Panc1 (cell line): Measurements from ENCODE around the gene NR0B2. TPM values are rescaled to one million over a fixed set of nuclear protein-coding genes. Genes with fewer than 3 reads are reported as not detected.
A peak's percentile ranks its signal among the peaks of the same experiment; 100 is the strongest.

Source experiments
- ATAC-seq: fragments of 200-7000 bp; cut with Tn5 transposase; 2 replicates; pipeline ENCODE4 v1.9.1; 2020; ENCODE audit warnings: mild to moderate bottlenecking, moderate library complexity
- BruUV-seq: library from RNA; stranded (reverse); fragments of 400-500 nt; replicated peaks from 2 replicates; lab custom pipeline; 2021; lab: Mats Ljungman, UMichigan
- CTCF ChIA-PET: fragments of 300-600 bp; sonication (Branson Sonifier 250); formaldehyde crosslinking; loops from one replicate; lab custom pipeline; 2022; ENCODE audit warnings: antibody characterized with exemption; lab: Charles Lee
- POLR2A ChIA-PET: fragments of 300-600 bp; sonication (Branson Sonifier 250); formaldehyde crosslinking; loops from one replicate; lab custom pipeline; 2022; ENCODE audit warnings: antibody characterized with exemption; lab: Charles Lee
- DNase-seq: peaks from one replicate; pipeline ENCODE4 v3.0.0-alpha.2; 2010; ENCODE audit warnings: low read depth, low spot score
- H3K27ac ChIP-seq: 2 replicates; pipeline ENCODE4 v1.5.1; 2011; ENCODE audit warnings: mild to moderate bottlenecking, low read length, inconsistent platforms
- H3K27me3 ChIP-seq: fragments of 200-500 bp; sonication (Bioruptor generic); 2 replicates; pipeline ENCODE4 v1.6.0; 2014; ENCODE audit warnings: low read length, inconsistent platforms; ENCODE audit not compliant: control insufficient read depth, insufficient read depth
- H3K36me3 ChIP-seq: fragments of 200-500 bp; sonication (Bioruptor generic); 2 replicates; pipeline ENCODE4 v1.5.1; 2014; ENCODE audit warnings: inconsistent platforms, mild to moderate bottlenecking, low read length, moderate library complexity; ENCODE audit not compliant: control insufficient read depth, insufficient read depth
- H3K4me1 ChIP-seq: 2 replicates; pipeline ENCODE4 v1.5.1; 2011; ENCODE audit warnings: inconsistent platforms, mild to moderate bottlenecking, low read length, moderate library complexity; ENCODE audit not compliant: control insufficient read depth, insufficient read depth
- H3K4me3 ChIP-seq, 2 experiments: 2 replicates each; pipeline ENCODE4 v1.5.1; 2011 to 2012; ENCODE audit warnings: low read depth in 2 of 2, low read length in 2 of 2, mild to moderate bottlenecking in 2 of 2, inconsistent platforms in 1 of 2, moderate library complexity in 1 of 2
- H3K9me3 ChIP-seq: fragments of 200-500 bp; sonication (Bioruptor generic); 2 replicates; pipeline ENCODE4 v1.5.1; 2014; ENCODE audit warnings: low read depth, mild to moderate bottlenecking, inconsistent platforms, low read length, moderate library complexity; ENCODE audit not compliant: control insufficient read depth, insufficient read depth
- CTCF ChIP-seq: fragments of 450-650 bp; IDR thresholded peaks from 2 replicates; pipeline ENCODE4 v1.5.1; 2017; ENCODE audit warnings: mild to moderate bottlenecking
- POLR2AphosphoS5 ChIP-seq: IDR thresholded peaks from 2 replicates; pipeline ENCODE4 v1.6.1; 2012; ENCODE audit warnings: mild to moderate bottlenecking, low read depth, low read length, moderate library complexity
- SIN3A ChIP-seq: IDR thresholded peaks from 2 replicates; pipeline ENCODE4 v1.6.1; 2012; ENCODE audit warnings: low read depth, mild to moderate bottlenecking, low read length, moderate library complexity, borderline replicate concordance; ENCODE audit not compliant: insufficient read depth
- TCF7L2 ChIP-seq: IDR thresholded peaks from 2 replicates; pipeline ENCODE4 v1.6.1; 2011; ENCODE audit warnings: mild to moderate bottlenecking, low read depth, low read length, inconsistent platforms
- in situ Hi-C: cut with HindIII; loops from 2 replicates; pipeline ENCODE4 v1.10.0; 2016; ENCODE audit warnings: low sequenced_read_pairs, low pct_unique_long_range_greater_than_20kb
- intact Hi-C: fragments of 100-400 bp; cut with micrococcal nuclease; formaldehyde crosslinking; loops from one replicate; pipeline ENCODE4 v1.10.0; 2022; ENCODE audit not compliant: unreplicated experiment
- total RNA-seq: library from RNA; stranded (reverse); gene quantifications from one replicate; pipeline ENCODE4 v1.2.1, GENCODE V29; 2021; ENCODE audit not compliant: unreplicated experiment
- TF ChIP-seq, protein P1 (sequence below), 2 experiments: IDR thresholded peaks; 2 replicates each; pipeline ENCODE4 v1.6.1; 2011 to 2012; ENCODE audit warnings: low read depth in 2 of 2, control low read depth in 1 of 2, low read length in 1 of 2, mild to moderate bottlenecking in 1 of 2, moderate library complexity in 1 of 2; ENCODE audit not compliant: insufficient read depth in 1 of 2

NR0B2 gene
- total RNA-seq, 1 experiment from 2014 or later, result 5.2 TPM

DNA sequence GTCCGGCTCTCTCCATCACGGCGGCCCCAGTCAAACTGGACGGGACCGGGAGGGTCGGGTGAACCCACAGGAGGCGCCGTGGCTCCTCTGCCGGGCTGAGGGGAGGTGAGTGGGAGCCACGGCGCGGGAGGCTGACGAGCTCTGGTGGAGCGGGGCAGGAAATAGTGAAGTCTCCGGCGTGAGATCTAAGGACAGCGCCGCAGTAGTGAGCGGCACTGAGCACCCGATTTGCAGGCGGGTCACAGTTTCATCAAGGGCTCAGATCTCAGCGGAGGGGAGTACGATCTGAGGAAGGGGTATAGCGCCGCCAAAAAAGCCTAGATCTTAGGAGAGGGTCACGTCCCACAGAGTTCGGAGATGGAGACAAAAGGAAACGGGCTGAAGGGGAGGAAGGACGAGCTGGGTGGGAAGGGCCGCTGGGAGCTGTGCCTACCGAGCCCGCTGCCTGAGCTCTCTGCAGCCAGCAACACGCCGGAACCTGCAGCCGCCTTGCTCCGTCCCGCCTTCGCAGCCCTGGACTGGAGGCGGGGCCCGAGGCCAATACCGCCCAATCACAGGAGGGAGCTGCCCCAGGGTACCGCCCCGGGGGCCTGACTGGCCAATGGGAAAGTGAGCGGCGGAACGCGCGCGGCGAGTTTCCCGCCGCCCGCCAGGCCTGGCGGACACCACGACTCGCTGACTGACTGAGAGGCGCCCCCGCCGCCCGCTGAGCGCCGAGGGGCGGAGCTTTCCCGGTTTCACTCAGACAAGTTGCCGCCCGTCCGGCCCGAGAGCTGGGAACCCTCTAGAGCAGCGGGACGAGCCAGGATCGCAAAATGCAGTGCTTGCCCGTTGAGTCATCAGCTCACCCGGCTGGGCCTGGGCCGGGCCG, 48.9 kb downstream of the NR0B2 start:
- TF ChIP-seq POLR2AphosphoS5 (peak; percentile 97), TCF7L2 (peak; percentile 45; the same call in 1 of the 2 replicates), SIN3A (peak; percentile 87; the same call in 1 of the 2 replicates), CTCF (no peak)
- TF ChIP-seq, protein P1, sequence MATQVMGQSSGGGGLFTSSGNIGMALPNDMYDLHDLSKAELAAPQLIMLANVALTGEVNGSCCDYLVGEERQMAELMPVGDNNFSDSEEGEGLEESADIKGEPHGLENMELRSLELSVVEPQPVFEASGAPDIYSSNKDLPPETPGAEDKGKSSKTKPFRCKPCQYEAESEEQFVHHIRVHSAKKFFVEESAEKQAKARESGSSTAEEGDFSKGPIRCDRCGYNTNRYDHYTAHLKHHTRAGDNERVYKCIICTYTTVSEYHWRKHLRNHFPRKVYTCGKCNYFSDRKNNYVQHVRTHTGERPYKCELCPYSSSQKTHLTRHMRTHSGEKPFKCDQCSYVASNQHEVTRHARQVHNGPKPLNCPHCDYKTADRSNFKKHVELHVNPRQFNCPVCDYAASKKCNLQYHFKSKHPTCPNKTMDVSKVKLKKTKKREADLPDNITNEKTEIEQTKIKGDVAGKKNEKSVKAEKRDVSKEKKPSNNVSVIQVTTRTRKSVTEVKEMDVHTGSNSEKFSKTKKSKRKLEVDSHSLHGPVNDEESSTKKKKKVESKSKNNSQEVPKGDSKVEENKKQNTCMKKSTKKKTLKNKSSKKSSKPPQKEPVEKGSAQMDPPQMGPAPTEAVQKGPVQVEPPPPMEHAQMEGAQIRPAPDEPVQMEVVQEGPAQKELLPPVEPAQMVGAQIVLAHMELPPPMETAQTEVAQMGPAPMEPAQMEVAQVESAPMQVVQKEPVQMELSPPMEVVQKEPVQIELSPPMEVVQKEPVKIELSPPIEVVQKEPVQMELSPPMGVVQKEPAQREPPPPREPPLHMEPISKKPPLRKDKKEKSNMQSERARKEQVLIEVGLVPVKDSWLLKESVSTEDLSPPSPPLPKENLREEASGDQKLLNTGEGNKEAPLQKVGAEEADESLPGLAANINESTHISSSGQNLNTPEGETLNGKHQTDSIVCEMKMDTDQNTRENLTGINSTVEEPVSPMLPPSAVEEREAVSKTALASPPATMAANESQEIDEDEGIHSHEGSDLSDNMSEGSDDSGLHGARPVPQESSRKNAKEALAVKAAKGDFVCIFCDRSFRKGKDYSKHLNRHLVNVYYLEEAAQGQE (IDR thresholded peaks at IDR 0.05; ENCODE audit: insufficient read depth in 1 of 2, low read depth in 2 of 2, low read length in 1 of 2), result peak in 1 of 2 experiments; percentile 70; a peak in 1 of 4 replicates

GRCh38 chr1:26863685-26864077, 50.1 kb downstream of the NR0B2 start:
- H3K9me3 ChIP-seq, result no peaks in the 10 kb centered on the region
- no peak for DNase-seq
- H3K4me1 ChIP-seq, result peaks cover 18% of the 10 kb centered on the region
- intact Hi-C loops, result no loop called here
- H3K27ac ChIP-seq, result peak overlapping the region; percentile 94
- no peaks in the 10 kb centered on the region for H3K27me3 ChIP-seq
- BruUV-seq, result no TSS peak
- no peak for ATAC-seq
- 0 out of 2 replicates have a peak, but pooled peaks have one; percentile 48 for TF ChIP-seq SIN3A
- TF ChIP-seq, protein P1 (IDR thresholded peaks at IDR 0.05; ENCODE audit: insufficient read depth in 1 of 2, low read depth in 2 of 2, low read length in 1 of 2), result no peak
- in situ Hi-C loops, result no loop called here
- H3K36me3 ChIP-seq, result no peaks in the 10 kb centered on the region; the same call in 1 of the 2 replicates
- POLR2A ChIA-PET, result no interaction called here
- CTCF ChIA-PET, result interaction anchor here (0.7 kb wide), 1 partner anchor 75 kb away, joined by 3 read pairs; no protein-coding TSS in a partner anchor
- peak overlapping the region; percentile 72 to 89 for H3K4me3 ChIP-seq

More for the DNA sequence above, 48.9 kb downstream of the NR0B2 start:
- no peaks in the 10 kb centered on the region for H3K9me3 ChIP-seq
- POLR2A ChIA-PET, result interaction anchor here (0.5 to 1.1 kb wide), 6 partner anchors 9 to 168 kb away, joined by 3 to 14 read pairs (median 4); no protein-coding TSS in a partner anchor
- CTCF ChIA-PET, result interaction anchor here (0.5 to 2.0 kb wide), 7 partner anchors 13 to 1362 kb away, joined by 3 to 12 read pairs (median 5); no protein-coding TSS in a partner anchor
- H3K27ac ChIP-seq, result peak overlapping the region; percentile 94
- H3K4me1 ChIP-seq, result peaks cover 18% of the 10 kb centered on the region
- no peaks in the 10 kb centered on the region; the same call in 1 of the 2 replicates for H3K36me3 ChIP-seq
- peak; percentile 89 for ATAC-seq
- DNase-seq, result peak; percentile 88
- no TSS peak for BruUV-seq
- H3K27me3 ChIP-seq, result no peaks in the 10 kb centered on the region
- intact Hi-C loops, result no loop called here
- in situ Hi-C loops, result no loop called here
- H3K4me3 ChIP-seq, result peak overlapping the region; percentile 72 to 89
